ENCODE results near the gene DDO. TPM values are rescaled to one million over a fixed set of nuclear protein-coding genes. Genes with fewer than 3 reads are reported as not detected.

Gene DDO
- total and polyA plus RNA-seq, 2 experiments from 2014 or later: 0.10 TPM; not detected in 1

GRCh38 chr6:110364364-110365105, 50.8 kb downstream of the DDO start:
- Mint-ChIP-seq H3K27me3 (ENCODE audit: insufficient read depth, low read depth, poor library complexity) (peaks cover 2% of the 10 kb centered on the region), H3K4me1 (peaks cover 18% of the 10 kb centered on the region; the same call in 2 of the 3 replicates), H3K27ac (no peak overlapping the region), H3K36me3 (ENCODE audit: low read depth) (no peaks in the 10 kb centered on the region), H3K9me3 (no peaks in the 10 kb centered on the region), H3K4me3 (no peak overlapping the region)
- no peak overlapping the region for H3K4me3 ChIP-seq
- H3K27me3 ChIP-seq (ENCODE audit: insufficient read depth): peaks cover 11% of the 10 kb centered on the region
- no peaks in the 10 kb centered on the region for H3K9me2 ChIP-seq (ENCODE audit: insufficient read depth)
- H3K4me2 ChIP-seq: no peak overlapping the region
- H3K36me3 ChIP-seq (ENCODE audit: insufficient read depth): no peaks in the 10 kb centered on the region
- H4K20me1 ChIP-seq (replicated peaks; ENCODE audit: insufficient read depth): no peaks in the 10 kb centered on the region
- no peak for ATAC-seq
- H3K79me2 ChIP-seq (replicated peaks; ENCODE audit: insufficient read depth): no peaks in the 10 kb centered on the region
- H2AFZ ChIP-seq: no peak overlapping the region
- DNase-seq (ENCODE audit: low spot score): no peak
- H3F3A ChIP-seq (replicated peaks; ENCODE audit: low read depth): no peaks in the 10 kb centered on the region
- peaks cover 16% of the 10 kb centered on the region for H3K4me1 ChIP-seq (ENCODE audit: insufficient read depth)
- TF ChIP-seq STAT1 (IDR thresholded peaks at IDR 0.05; ENCODE audit: unreplicated experiment): no peak
- no peak for TF ChIP-seq EZH2 (IDR thresholded peaks at IDR 0.05; ENCODE audit: low read depth, unreplicated experiment)
- TF ChIP-seq ZNF114 (CRISPR knock-in tag; IDR thresholded peaks at IDR 0.05): no peak
- TF ChIP-seq EZH2phosphoT487 (IDR thresholded peaks at IDR 0.05; ENCODE audit: unreplicated experiment): no peak
- TF ChIP-seq POLR2AphosphoS5 (IDR thresholded peaks at IDR 0.05; ENCODE audit: low read depth): no peak
- TF ChIP-seq, protein P1, sequence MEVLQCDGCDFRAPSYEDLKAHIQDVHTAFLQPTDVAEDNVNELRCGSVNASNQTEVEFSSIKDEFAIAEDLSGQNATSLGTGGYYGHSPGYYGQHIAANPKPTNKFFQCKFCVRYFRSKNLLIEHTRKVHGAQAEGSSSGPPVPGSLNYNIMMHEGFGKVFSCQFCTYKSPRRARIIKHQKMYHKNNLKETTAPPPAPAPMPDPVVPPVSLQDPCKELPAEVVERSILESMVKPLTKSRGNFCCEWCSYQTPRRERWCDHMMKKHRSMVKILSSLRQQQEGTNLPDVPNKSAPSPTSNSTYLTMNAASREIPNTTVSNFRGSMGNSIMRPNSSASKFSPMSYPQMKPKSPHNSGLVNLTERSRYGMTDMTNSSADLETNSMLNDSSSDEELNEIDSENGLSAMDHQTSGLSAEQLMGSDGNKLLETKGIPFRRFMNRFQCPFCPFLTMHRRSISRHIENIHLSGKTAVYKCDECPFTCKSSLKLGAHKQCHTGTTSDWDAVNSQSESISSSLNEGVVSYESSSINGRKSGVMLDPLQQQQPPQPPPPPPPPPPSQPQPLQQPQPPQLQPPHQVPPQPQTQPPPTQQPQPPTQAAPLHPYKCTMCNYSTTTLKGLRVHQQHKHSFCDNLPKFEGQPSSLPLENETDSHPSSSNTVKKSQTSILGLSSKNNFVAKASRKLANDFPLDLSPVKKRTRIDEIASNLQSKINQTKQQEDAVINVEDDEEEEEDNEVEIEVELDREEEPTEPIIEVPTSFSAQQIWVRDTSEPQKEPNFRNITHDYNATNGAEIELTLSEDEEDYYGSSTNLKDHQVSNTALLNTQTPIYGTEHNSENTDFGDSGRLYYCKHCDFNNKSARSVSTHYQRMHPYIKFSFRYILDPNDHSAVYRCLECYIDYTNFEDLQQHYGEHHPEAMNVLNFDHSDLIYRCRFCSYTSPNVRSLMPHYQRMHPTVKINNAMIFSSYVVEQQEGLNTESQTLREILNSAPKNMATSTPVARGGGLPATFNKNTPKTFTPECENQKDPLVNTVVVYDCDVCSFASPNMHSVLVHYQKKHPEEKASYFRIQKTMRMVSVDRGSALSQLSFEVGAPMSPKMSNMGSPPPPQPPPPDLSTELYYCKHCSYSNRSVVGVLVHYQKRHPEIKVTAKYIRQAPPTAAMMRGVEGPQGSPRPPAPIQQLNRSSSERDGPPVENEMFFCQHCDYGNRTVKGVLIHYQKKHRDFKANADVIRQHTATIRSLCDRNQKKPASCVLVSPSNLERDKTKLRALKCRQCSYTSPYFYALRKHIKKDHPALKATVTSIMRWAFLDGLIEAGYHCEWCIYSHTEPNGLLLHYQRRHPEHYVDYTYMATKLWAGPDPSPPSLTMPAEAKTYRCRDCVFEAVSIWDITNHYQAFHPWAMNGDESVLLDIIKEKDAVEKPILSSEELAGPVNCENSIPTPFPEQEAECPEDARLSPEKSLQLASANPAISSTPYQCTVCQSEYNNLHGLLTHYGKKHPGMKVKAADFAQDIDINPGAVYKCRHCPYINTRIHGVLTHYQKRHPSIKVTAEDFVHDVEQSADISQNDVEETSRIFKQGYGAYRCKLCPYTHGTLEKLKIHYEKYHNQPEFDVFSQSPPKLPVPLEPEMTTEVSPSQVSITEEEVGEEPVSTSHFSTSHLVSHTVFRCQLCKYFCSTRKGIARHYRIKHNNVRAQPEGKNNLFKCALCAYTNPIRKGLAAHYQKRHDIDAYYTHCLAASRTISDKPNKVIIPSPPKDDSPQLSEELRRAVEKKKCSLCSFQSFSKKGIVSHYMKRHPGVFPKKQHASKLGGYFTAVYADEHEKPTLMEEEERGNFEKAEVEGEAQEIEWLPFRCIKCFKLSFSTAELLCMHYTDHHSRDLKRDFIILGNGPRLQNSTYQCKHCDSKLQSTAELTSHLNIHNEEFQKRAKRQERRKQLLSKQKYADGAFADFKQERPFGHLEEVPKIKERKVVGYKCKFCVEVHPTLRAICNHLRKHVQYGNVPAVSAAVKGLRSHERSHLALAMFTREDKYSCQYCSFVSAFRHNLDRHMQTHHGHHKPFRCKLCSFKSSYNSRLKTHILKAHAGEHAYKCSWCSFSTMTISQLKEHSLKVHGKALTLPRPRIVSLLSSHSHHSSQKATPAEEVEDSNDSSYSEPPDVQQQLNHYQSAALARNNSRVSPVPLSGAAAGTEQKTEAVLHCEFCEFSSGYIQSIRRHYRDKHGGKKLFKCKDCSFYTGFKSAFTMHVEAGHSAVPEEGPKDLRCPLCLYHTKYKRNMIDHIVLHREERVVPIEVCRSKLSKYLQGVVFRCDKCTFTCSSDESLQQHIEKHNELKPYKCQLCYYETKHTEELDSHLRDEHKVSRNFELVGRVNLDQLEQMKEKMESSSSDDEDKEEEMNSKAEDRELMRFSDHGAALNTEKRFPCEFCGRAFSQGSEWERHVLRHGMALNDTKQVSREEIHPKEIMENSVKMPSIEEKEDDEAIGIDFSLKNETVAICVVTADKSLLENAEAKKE (CRISPR knock-in tag; IDR thresholded peaks at IDR 0.05): no peak
- TF ChIP-seq NANOG (IDR thresholded peaks at IDR 0.05; ENCODE audit: borderline replicate concordance): no peak
- TF ChIP-seq, protein P2, sequence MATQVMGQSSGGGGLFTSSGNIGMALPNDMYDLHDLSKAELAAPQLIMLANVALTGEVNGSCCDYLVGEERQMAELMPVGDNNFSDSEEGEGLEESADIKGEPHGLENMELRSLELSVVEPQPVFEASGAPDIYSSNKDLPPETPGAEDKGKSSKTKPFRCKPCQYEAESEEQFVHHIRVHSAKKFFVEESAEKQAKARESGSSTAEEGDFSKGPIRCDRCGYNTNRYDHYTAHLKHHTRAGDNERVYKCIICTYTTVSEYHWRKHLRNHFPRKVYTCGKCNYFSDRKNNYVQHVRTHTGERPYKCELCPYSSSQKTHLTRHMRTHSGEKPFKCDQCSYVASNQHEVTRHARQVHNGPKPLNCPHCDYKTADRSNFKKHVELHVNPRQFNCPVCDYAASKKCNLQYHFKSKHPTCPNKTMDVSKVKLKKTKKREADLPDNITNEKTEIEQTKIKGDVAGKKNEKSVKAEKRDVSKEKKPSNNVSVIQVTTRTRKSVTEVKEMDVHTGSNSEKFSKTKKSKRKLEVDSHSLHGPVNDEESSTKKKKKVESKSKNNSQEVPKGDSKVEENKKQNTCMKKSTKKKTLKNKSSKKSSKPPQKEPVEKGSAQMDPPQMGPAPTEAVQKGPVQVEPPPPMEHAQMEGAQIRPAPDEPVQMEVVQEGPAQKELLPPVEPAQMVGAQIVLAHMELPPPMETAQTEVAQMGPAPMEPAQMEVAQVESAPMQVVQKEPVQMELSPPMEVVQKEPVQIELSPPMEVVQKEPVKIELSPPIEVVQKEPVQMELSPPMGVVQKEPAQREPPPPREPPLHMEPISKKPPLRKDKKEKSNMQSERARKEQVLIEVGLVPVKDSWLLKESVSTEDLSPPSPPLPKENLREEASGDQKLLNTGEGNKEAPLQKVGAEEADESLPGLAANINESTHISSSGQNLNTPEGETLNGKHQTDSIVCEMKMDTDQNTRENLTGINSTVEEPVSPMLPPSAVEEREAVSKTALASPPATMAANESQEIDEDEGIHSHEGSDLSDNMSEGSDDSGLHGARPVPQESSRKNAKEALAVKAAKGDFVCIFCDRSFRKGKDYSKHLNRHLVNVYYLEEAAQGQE (IDR thresholded peaks at IDR 0.05; ENCODE audit: unreplicated experiment): no peak
- TF ChIP-seq ZNF331 (CRISPR knock-in tag; IDR thresholded peaks at IDR 0.05; ENCODE audit: low read depth): no peak
- TF ChIP-seq CREB1 (CRISPR knock-in tag; IDR thresholded peaks at IDR 0.05; ENCODE audit: low read depth): no peak
- TF ChIP-seq ETS1 (IDR thresholded peaks at IDR 0.05): no peak
- TF ChIP-seq JUNB (IDR thresholded peaks at IDR 0.05; ENCODE audit: unreplicated experiment): no peak
- TF ChIP-seq CTCF (conservative IDR thresholded peaks at IDR 0.05; ENCODE audit: low read depth in 2 of 2): no peak
- no peak overlapping the region for H3K27ac ChIP-seq (ENCODE audit: low read depth)
